ENCODE data around the gene WDR82.

DNA sequence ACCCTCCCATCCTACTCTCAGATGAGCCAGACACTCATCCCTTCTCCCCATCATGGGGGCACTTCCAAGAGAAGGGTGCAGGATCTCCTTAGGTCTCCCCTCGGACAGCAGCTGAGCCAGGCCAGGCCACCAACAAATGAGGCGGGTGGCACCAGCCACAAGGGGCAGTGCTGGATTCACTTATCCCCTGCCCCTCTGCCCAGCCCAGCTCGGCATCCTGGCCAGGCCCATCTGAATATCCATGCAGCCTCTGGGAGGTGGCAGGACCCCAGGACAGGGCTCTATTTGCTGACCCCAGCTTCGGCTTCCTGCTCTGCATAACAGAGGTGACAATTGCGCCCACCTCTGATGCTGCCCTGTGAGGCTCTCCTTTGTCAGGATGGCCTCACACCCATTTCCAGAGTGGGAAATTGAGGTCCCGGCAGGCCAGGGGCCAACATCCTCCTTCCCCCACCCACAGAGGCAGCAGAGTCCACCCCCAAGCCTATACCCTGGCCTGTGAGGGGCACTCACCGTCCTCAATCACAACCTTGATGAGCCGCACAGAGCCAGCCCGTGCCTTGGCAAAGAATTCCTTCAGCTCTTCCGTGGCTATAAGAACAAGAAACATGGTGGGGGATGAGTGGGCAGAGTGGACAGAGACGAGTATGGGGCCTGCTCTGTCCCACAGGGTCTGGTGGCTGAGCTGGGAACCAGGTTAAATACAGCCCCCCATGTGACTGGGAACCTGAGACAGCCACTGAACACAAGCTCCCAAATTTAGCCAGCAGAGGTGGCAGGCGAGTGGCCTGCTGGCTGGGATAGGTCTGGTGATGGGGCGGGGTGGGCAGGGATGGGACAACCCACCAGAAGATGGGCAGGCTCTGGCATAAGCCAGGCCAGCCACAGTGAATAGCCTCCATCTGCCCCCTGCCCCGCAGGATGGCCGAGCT is 43.7 kb downstream of the WDR82 start:
- no peak for TF ChIP-seq SUZ12 (IDR thresholded peaks at IDR 0.05; ENCODE audit: unreplicated experiment)
- no peak for TF ChIP-seq BHLHE40 (IDR thresholded peaks at IDR 0.05; ENCODE audit: borderline replicate concordance in 1 of 2, low read depth in 2 of 2, low read length in 1 of 2)
- no peak for TF ChIP-seq EP300 (IDR thresholded peaks at IDR 0.05; ENCODE audit: borderline replicate concordance in 1 of 2, control insufficient read depth in 1 of 2, low read depth in 2 of 2, low read length in 2 of 2)
- no peak for TF ChIP-seq RAD21 (IDR thresholded peaks at IDR 0.05; ENCODE audit: insufficient read depth, low read depth, low read length)
- TF ChIP-seq CREM (IDR thresholded peaks at IDR 0.05; ENCODE audit: low read depth), result no peak
- TF ChIP-seq, protein P1, sequence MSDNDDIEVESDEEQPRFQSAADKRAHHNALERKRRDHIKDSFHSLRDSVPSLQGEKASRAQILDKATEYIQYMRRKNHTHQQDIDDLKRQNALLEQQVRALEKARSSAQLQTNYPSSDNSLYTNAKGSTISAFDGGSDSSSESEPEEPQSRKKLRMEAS (IDR thresholded peaks at IDR 0.05; ENCODE audit: low read depth, low read length), result no peak
- TF ChIP-seq, protein P2, sequence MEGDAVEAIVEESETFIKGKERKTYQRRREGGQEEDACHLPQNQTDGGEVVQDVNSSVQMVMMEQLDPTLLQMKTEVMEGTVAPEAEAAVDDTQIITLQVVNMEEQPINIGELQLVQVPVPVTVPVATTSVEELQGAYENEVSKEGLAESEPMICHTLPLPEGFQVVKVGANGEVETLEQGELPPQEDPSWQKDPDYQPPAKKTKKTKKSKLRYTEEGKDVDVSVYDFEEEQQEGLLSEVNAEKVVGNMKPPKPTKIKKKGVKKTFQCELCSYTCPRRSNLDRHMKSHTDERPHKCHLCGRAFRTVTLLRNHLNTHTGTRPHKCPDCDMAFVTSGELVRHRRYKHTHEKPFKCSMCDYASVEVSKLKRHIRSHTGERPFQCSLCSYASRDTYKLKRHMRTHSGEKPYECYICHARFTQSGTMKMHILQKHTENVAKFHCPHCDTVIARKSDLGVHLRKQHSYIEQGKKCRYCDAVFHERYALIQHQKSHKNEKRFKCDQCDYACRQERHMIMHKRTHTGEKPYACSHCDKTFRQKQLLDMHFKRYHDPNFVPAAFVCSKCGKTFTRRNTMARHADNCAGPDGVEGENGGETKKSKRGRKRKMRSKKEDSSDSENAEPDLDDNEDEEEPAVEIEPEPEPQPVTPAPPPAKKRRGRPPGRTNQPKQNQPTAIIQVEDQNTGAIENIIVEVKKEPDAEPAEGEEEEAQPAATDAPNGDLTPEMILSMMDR (IDR thresholded peaks at IDR 0.05 in 2 of 3, conservative IDR thresholded peaks at IDR 0.05 in 1 of 3; ENCODE audit: control insufficient read depth in 2 of 3, extremely low read depth in 1 of 3, insufficient read depth in 1 of 3, low read depth in 3 of 3, low read length in 3 of 3), result no peak
- TF ChIP-seq, protein P3, sequence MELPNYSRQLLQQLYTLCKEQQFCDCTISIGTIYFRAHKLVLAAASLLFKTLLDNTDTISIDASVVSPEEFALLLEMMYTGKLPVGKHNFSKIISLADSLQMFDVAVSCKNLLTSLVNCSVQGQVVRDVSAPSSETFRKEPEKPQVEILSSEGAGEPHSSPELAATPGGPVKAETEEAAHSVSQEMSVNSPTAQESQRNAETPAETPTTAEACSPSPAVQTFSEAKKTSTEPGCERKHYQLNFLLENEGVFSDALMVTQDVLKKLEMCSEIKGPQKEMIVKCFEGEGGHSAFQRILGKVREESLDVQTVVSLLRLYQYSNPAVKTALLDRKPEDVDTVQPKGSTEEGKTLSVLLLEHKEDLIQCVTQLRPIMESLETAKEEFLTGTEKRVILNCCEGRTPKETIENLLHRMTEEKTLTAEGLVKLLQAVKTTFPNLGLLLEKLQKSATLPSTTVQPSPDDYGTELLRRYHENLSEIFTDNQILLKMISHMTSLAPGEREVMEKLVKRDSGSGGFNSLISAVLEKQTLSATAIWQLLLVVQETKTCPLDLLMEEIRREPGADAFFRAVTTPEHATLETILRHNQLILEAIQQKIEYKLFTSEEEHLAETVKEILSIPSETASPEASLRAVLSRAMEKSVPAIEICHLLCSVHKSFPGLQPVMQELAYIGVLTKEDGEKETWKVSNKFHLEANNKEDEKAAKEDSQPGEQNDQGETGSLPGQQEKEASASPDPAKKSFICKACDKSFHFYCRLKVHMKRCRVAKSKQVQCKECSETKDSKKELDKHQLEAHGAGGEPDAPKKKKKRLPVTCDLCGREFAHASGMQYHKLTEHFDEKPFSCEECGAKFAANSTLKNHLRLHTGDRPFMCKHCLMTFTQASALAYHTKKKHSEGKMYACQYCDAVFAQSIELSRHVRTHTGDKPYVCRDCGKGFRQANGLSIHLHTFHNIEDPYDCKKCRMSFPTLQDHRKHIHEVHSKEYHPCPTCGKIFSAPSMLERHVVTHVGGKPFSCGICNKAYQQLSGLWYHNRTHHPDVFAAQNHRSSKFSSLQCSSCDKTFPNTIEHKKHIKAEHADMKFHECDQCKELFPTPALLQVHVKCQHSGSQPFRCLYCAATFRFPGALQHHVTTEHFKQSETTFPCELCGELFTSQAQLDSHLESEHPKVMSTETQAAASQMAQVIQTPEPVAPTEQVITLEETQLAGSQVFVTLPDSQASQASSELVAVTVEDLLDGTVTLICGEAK (IDR thresholded peaks at IDR 0.05; ENCODE audit: borderline replicate concordance), result no peak
